Gastrocnemius medialis (tissue), 4 donors: ENCODE results near the gene BRICD5. TPM values are rescaled to one million over a fixed set of nuclear protein-coding genes. Genes with fewer than 3 reads are reported as not detected.

Source experiments
- ATAC-seq, 2 donors: fragments of 150-250 bp; one replicate each; pipeline ENCODE4 v1.9.1; 2016
- DNase-seq, 2 donors: peaks; one replicate each; pipeline ENCODE4 v3.0.0-alpha.2; 2019
- H3K27ac ChIP-seq, 4 donors: fragments of 200-600 bp; sonication (generic); 1 replicate in 1 of 4; 2 replicates in 3 of 4; pipeline ENCODE4 v1.5.1; 2016 to 2018; ENCODE audit warnings: mild to moderate bottlenecking in 2 of 4, moderate library complexity in 1 of 4
- H3K27me3 ChIP-seq, 3 donors: fragments of 200-600 bp; sonication (generic) in 2 of 3; 1 replicate in 1 of 3; 2 replicates in 2 of 3; pipeline versions ENCODE4 v1.5.1 to v1.6.0; 2016 to 2019; ENCODE audit warnings: mild to moderate bottlenecking in 1 of 3, moderate library complexity in 1 of 3
- H3K36me3 ChIP-seq, 2 donors: fragments of 200-600 bp; sonication (generic) in 1 of 2; one replicate each; pipeline ENCODE4 v1.5.1; 2017 to 2018
- H3K4me1 ChIP-seq, 2 donors: fragments of 200-600 bp; sonication (generic) in 1 of 2; one replicate each; pipeline ENCODE4 v1.5.1; 2016 to 2017; ENCODE audit warnings: mild to moderate bottlenecking in 2 of 2
- H3K4me3 ChIP-seq, 4 donors: fragments of 200-600 bp; sonication (generic) in 3 of 4; 1 replicate in 1 of 4; 2 replicates in 3 of 4; pipeline ENCODE4 v1.5.1; 2016 to 2019; ENCODE audit warnings: mild to moderate bottlenecking in 2 of 4
- H3K9me3 ChIP-seq, 3 donors: fragments of 200-600 bp; sonication (generic) in 2 of 3; 1 replicate in 1 of 3; 2 replicates in 2 of 3; pipeline ENCODE4 v1.5.1; 2016 to 2019
- CTCF ChIP-seq, 5 experiments: fragments of 450-650 bp in 3 of 5; fragments of 200-600 bp in 2 of 5; sonication (generic) in 2 of 5; IDR thresholded peaks in 4 of 5; conservative IDR thresholded peaks in 1 of 5; 1 replicate in 4 of 5; 2 replicates in 1 of 5; pipeline ENCODE4 v1.5.1; 2016 to 2019; ENCODE audit warnings: antibody characterized with exemption in 5 of 5, mild to moderate bottlenecking in 3 of 5, moderate library complexity in 3 of 5
- POLR2A ChIP-seq, 2 donors: fragments of 450-650 bp; IDR thresholded peaks; one replicate each; pipeline ENCODE4 v1.6.1; 2017; ENCODE audit warnings: antibody characterized with exemption in 2 of 2, mild to moderate bottlenecking in 2 of 2, moderate library complexity in 2 of 2
- in situ Hi-C, 4 donors: fragments of 200-750 bp; cut with MboI; loops; one replicate each; pipeline versions ENCODE4 v1.15.0 to v1.8.0; 2017; ENCODE audit warnings: low sequenced_read_pairs in 4 of 4
- intact Hi-C: fragments of 100-400 bp; cut with DNase I; formaldehyde crosslinking; loops from one replicate; pipeline ENCODE4 v1.15.1; 2023; ENCODE audit warnings: low total_unique reads
- total RNA-seq, 4 donors: library from RNA; depleted of rRNA; stranded (reverse); fragments of >200 nt; gene quantifications; one replicate each; pipeline versions ENCODE4 v1.1.0 to v1.2.3, GENCODE V29; 2016

Gene BRICD5
- total RNA-seq, 4 donors from 2014 or later = 0.15 to 2.2 (median 1.4) TPM

- ATAC-seq (no peak), DNase-seq (no peak)
- no peaks in the 10 kb centered on the region for H3K9me3 ChIP-seq
- TF ChIP-seq CTCF (IDR thresholded peaks at IDR 0.05 in 4 of 5, conservative IDR thresholded peaks at IDR 0.05 in 1 of 5) (no peak), POLR2A (IDR thresholded peaks at IDR 0.05) (no peak)
- H3K27ac ChIP-seq = no peak overlapping the region
- H3K36me3 ChIP-seq = peaks cover 0 to 54% of the 10 kb centered on the region in 2 donors
- H3K4me1 ChIP-seq = peaks cover 13% of the 10 kb centered on the region in 2 donors
- intact Hi-C loops = no loop called here
- H3K4me3 ChIP-seq = no peak overlapping the region
- peaks cover 10 to 18% (median 17%) of the 10 kb centered on the region in 3 donors for H3K27me3 ChIP-seq
- in situ Hi-C loops = no loop called here
Observed at GRCh38 chr16:2238150-2238837, 27.6 kb upstream of the BRICD5 start.

- no peak for DNase-seq
- ATAC-seq = peak in 1 of 2 donors; percentile 14
- Histone ChIP-seq H3K27me3 (peaks cover 10 to 18% (median 17%) of the 10 kb centered on the region in 3 donors), H3K9me3 (no peaks in the 10 kb centered on the region), H3K36me3 (peaks cover 0 to 54% of the 10 kb centered on the region in 2 donors), H3K27ac (no peak overlapping the region), H3K4me1 (peaks cover 13% of the 10 kb centered on the region in 2 donors), H3K4me3 (no peak overlapping the region)
- TF ChIP-seq CTCF (IDR thresholded peaks at IDR 0.05 in 4 of 5, conservative IDR thresholded peaks at IDR 0.05 in 1 of 5) (no peak), POLR2A (IDR thresholded peaks at IDR 0.05) (no peak)
- intact Hi-C loops = no loop called here
- in situ Hi-C loops = no loop called here
Observed at GRCh38 chr16:2237493-2238149, 27.0 kb upstream of the BRICD5 start.

- Histone ChIP-seq H3K27me3 (peaks cover 10 to 18% (median 17%) of the 10 kb centered on the region in 3 donors), H3K9me3 (no peaks in the 10 kb centered on the region), H3K4me3 (no peak overlapping the region), H3K27ac (no peak overlapping the region), H3K36me3 (peaks cover 0 to 54% of the 10 kb centered on the region in 2 donors), H3K4me1 (peaks cover 13% of the 10 kb centered on the region in 2 donors)
- in situ Hi-C loops = no loop called here
- intact Hi-C loops = no loop called here
- TF ChIP-seq CTCF (IDR thresholded peaks at IDR 0.05 in 4 of 5, conservative IDR thresholded peaks at IDR 0.05 in 1 of 5) (no peak), POLR2A (IDR thresholded peaks at IDR 0.05) (no peak)
- ATAC-seq (no peak), DNase-seq (no peak)
Observed at GRCh38 chr16:2237102-2237482, 26.4 kb upstream of the BRICD5 start.

- H3K36me3 ChIP-seq = peaks cover 0 to 54% of the 10 kb centered on the region in 2 donors
- H3K9me3 ChIP-seq = no peaks in the 10 kb centered on the region
- TF ChIP-seq POLR2A (IDR thresholded peaks at IDR 0.05) (no peak), CTCF (IDR thresholded peaks at IDR 0.05 in 4 of 5, conservative IDR thresholded peaks at IDR 0.05 in 1 of 5) (no peak)
- H3K4me1 ChIP-seq = peaks cover 13% of the 10 kb centered on the region in 2 donors
- H3K27me3 ChIP-seq = peaks cover 10 to 18% (median 17%) of the 10 kb centered on the region in 3 donors
- ATAC-seq (no peak), DNase-seq (no peak)
- no peak within 1 kb of the TSS for H3K27ac ChIP-seq
- in situ Hi-C loops = no loop called here
- peak within 1 kb of the TSS in 2 of 4 donors; percentile 5 to 7 for H3K4me3 ChIP-seq
- intact Hi-C loops = no loop called here
Observed at GRCh38 chr16:2236337-2237101, 25.9 kb upstream of the BRICD5 start, which contains the start of gene DNASE1L2. DNASE1L2 (plus strand) TSS chr16:2236444; CDS start chr16:2236817, 373 bp downstream.
